Peyer's patch (tissue), 4 donors: Measurements from ENCODE around the gene PAXIP1.

Experiments
- CTCF ChIP-seq, 6 experiments: fragments of 450-650 bp in 4 of 6; fragments of 200-600 bp in 2 of 6; sonication (generic) in 1 of 6; IDR thresholded peaks; one replicate each; pipeline ENCODE4 v1.5.1; 2017 to 2019; ENCODE audit warnings: antibody characterized with exemption in 6 of 6, mild to moderate bottlenecking in 3 of 6, moderate library complexity in 1 of 6
- POLR2A ChIP-seq, 2 donors: fragments of 450-650 bp; IDR thresholded peaks; one replicate each; pipeline ENCODE4 v1.5.1; 2017; ENCODE audit warnings: antibody characterized with exemption in 2 of 2, mild to moderate bottlenecking in 2 of 2, moderate library complexity in 2 of 2

- TF ChIP-seq CTCF (IDR thresholded peaks at IDR 0.05) (no peak), POLR2A (IDR thresholded peaks at IDR 0.05) (no peak)
These were observed 91.9 kb downstream of the PAXIP1 start for GRCh38 chr7:154910977-154911376.
